HCEC 1CT (cell line): ENCODE results near the gene COX6A2.

Experiments
- DNase-seq: peaks from one replicate; pipeline ENCODE4 v3.0.0-alpha.2; 2017

Gene COX6A2

GRCh38 chr16:31407406-31407805, 20.8 kb downstream of the COX6A2 start:
- no peak for DNase-seq

DNA sequence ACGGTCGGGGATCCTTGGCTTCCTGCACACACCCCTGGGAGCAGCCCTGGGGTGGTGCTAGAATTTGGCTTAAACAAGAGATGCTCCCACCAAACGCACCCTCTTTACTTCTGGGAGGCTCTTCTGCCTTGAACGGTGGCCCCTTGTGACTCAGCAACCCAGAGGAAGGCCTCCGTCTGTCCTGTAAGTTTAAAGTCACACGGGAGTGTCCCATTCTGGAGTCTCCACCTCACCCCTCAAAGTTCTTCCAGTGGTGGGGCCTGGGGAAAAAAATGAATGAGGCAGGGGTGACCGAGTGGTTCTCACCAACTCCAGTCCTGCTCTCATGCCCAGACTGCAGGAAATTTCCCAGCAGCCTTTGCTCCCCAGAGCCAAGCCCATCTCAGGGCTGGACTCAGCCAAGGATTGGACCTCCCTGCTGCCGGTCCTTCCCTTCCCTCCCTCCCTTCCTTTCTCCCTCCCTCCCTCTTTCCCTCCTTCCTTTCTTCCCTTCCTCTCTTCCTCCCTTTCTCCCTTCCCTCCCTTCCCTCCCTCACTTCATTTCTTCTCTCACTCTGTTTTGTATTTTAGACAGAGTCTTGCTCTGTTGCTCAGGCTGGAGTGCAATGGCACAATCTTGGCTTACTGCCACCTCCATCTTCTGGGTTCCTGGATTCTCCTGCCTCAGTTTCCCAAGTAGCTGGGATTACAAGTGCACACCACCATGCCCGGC, 23.7 kb downstream of the COX6A2 start:
- DNase-seq = peak; percentile 76

GRCh38 chr16:31403590-31404352, 24.4 kb downstream of the COX6A2 start:
- DNase-seq = no peak

DNA sequence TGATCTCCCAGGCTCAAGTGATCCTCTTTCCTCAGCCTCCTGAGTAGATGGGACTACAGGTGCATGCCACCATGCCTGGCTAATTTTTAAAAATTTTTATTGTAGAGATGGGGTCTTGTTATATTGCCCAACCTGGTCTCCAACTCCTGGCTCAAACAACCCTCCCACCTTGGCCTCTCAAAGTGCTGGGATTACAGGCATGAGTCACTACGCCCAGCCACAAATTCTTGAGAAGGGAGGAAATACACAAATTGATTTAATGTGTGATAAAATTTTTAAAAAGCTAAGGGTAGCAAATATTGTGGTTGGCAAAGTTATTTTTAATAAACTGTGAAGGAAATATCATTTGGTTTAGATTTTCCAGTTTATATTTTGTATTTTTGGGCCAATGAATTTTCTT, 25.5 kb downstream of the COX6A2 start:
- DNase-seq = peak; percentile 11

GRCh38 chr16:31401436-31401835, 26.7 kb downstream of the COX6A2 start:
- DNase-seq = no peak

DNA sequence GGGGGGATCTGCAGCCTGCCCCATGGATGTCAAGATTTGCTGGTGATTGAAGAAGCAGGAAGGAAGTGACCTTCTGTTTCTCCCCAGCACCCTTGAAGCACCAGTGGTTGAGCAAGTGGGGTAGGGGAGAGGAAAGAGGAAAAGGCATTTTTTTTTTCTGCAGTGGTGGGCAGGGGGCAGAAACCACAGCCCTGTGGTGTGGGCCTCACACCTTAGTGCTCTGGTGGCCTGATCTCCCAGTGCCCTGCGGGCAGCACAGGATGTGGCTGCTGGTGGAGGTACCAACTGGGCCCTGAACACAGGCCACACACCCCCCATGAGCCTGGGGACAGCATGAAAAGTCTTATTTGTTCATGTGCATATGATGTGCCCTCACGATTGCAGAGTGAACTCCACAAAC, 28.0 kb downstream of the COX6A2 start:
- no peak for DNase-seq

GRCh38 chr16:31397701-31398100, 30.5 kb downstream of the COX6A2 start:
- no peak for DNase-seq

DNA sequence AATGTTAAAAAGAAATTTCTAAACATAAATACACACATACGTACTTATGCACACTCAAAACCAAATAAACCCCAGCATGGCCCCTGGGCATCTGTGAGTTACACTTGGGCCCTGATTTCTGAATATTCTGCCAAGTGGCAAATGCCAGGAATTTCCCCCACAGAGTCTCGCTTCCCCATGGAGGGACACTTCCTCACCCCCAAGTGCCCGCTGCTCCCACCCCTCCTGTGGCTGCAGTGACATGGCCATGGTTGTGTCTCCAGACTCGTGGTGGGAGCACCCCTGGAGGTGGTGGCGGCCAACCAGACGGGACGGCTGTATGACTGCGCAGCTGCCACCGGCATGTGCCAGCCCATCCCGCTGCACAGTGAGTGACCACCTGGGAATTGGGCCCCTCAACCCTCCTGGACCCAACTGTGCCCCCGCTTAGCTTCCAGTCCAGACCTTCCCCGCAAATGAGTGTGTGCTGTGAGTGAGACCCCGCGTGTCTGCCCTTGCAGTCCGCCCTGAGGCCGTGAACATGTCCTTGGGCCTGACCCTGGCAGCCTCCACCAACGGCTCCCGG, 31.0 kb downstream of the COX6A2 start:
- DNase-seq = no peak

DNA sequence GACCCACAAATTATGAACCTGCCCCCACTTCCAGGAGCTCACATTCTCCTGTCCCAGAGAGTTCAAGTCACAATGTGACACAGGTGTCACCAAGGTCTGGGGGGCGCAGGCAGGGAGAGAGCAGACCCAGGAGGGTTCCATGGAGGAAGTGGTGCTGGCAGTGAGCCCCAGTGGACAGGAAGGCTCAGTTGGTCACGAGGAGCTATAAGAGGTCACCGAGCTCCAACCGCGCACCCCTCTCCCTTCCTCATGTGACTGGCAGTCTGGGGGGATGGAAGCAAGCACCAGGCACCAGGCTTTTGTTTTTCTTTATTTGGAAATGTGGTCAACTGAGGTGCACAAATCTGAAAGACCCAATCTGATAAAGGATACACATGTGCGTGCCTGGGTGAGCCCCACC, 32.5 kb downstream of the COX6A2 start:
- DNase-seq = no peak

DNA sequence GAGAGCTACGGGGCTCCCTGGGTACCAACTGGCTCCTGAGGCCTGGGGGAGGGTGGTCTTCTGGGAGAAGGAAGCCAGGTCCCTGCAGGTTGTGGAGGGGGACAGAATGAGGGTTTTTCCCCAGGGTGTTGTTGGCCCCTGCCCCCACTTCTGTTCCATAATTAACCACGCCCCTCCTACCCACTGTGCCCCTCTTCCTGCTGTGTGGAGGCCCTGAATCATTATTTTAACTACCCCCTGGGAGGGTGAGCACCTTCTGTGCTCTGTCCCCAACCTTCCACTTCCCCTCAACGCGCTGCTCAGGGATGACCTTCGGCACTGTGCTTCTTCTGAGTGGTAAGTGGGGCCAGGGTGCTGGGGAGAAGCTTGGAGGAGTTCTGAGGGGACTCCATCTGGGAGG, 35.1 kb downstream of the COX6A2 start, which contains the start of gene ITGAD:
TSS of gene ITGAD (plus strand) at position 280 of the 400 bp plus-strand sequence. CDS start at position 306, 26 bp downstream.
- DNase-seq = no peak

DNA sequence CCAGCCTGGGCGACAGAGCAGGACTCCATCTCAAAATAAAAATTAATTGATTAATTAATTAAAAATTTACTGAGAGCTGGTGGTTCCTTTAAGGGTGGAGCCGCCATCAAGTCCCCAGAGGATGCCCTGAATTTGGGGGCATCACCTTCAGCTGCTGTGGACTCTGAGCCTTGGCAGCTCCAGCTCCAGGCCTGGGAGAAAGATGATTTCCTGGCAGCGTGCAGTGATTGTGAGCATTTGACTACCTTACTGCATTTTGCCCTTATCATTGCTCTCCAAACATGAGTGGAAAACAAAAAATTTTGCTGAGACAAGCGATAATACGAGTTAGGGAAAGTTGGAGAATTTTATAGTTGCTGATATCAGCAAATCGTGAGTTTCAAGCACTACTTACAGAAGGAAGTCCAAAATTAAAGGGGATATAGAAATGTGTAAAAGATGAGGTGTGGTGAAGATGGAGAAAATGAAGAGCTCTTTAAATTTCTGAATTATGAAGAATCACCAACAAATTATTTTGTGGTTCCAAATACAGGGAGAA, 37.6 kb downstream of the COX6A2 start:
- no peak for DNase-seq

GRCh38 chr16:31388535-31388934, 39.6 kb downstream of the COX6A2 start:
- DNase-seq = no peak

DNA sequence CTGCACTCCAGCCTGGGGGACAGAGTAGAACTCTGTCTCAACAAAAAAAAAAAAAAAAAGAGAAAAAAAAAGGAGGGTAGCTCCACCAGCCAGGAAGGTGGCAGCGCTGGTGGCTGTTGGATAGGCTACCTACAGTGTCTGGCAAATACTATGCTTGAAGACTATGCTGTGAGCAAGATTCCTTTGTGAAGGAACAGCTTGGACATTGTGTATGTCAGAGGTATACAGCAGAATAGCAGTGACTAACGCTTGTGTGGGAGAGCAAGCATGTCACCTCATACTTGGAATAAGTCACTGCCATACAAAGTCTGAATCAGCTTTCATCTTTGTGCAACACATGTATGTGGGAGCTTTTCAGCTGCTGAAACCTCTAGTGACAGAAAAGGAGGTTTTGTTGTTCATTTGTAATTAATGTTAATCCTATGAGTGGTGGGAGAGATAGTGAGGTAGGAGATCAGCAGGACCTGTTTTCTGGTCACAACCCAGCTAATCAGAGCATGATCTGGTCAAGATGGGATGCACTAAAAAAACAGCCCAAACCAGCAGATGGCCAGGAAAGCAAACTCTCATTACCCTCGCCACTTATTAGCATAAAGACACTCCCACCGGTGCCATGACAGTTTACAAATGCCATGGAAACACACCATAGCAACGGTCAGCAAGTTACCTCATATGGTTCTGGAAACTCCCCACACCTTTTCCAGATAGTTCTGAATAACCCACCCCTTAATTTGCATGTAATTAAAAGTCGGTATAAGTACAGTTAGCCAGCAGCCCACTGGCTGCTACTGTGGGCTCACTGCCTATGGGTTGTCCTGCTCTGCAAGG, 41.8 kb downstream of the COX6A2 start:
- peak; percentile 55 for DNase-seq

DNA sequence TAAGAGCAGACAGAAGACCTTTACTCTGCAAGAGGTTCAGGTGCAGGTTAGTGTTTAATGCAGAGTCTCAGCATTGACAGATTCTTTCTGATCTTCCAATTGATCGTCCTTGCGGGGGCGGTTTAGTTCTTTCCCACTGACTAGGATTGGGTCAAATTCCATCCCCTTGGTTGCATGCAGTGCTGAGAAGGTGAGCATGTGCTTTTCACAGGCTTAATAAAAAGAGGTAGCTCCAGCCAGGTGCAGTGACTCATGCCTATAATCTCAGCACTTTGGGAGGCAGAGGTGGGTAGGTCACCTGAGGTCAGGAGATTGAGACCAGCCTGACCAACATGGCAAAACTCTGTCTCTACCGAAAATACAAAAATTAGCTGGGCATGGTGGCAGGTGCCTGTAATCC, 42.5 kb downstream of the COX6A2 start:
- no peak for DNase-seq

DNA sequence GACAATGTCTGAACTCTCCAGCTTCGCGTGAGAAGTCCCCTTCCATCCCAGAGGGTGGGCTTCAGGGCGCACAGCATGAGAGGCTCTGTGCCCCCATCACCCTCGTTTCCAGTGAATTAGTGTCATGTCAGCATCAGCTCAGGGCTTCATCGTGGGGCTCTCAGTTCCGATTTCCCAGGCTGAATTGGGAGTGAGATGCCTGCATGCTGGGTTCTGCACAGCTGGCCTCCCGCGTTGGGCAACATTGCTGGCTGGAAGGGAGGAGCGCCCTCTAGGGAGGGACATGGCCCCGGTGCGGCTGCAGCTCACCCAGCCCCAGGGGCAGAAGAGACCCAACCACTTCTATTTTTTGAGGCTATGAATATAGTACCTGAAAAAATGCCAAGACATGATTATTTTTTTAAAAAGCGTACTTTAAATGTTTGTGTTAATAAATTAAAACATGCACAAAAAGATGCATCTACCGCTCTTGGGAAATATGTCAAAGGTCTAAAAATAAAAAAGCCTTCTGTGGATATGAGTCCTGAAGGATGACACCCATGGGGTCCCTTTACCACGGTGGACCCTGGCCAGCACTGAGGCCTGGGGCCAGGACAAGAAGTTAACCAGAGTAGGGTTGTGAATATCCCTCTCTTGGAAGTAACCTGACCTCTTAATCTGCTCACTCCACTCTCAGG, 45.5 kb downstream of the COX6A2 start:
- DNase-seq = peak; percentile 54

- no peak for DNase-seq
These were observed 48.0 kb downstream of the COX6A2 start for GRCh38 chr16:31380201-31380600.
